Activated naive CD8-positive, alpha-beta T cell (primary cell): ENCODE results near the gene NKX3-2.

Source experiments
- H3K27ac Mint-ChIP-seq: one replicate; pipeline ENCODE4 v1.8.0; 2021; ENCODE audit warnings: mixed read lengths
- H3K27me3 Mint-ChIP-seq: one replicate; pipeline ENCODE4 v1.8.0; 2021; ENCODE audit warnings: mixed read lengths
- H3K36me3 Mint-ChIP-seq: one replicate; pipeline ENCODE4 v1.8.0; 2021; ENCODE audit warnings: mixed read lengths
- H3K4me1 Mint-ChIP-seq: one replicate; pipeline ENCODE4 v1.8.0; 2021; ENCODE audit warnings: low read depth, mixed read lengths
- H3K4me3 Mint-ChIP-seq: one replicate; pipeline ENCODE4 v1.8.0; 2021; ENCODE audit warnings: mild to moderate bottlenecking, mixed read lengths
- H3K9me3 Mint-ChIP-seq: one replicate; pipeline ENCODE4 v1.8.0; 2021; ENCODE audit warnings: low read depth, mixed read lengths

Gene NKX3-2

DNA sequence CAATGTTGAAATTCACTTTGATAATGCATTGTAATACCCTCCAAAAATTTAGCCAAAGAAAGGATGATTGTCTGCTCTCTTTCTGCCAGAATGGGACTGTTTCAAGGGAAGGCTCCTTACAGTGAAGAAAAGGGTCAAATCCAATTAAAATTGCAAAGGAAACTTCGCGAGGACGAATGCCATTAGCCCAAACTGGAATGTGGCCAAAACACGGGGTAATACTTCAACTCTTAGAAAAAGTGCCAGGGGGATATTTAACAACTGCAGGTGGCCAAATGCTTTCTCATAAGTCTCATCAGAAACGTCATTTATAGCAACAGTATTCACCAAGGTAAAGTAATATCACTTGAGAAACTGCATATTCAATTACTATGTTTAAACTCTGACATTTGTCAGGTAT, 29.0 kb downstream of the NKX3-2 start:
- Mint-ChIP-seq H3K9me3 (no peaks in the 10 kb centered on the region), H3K4me3 (no peak overlapping the region), H3K36me3 (no peaks in the 10 kb centered on the region), H3K27me3 (peaks cover 16% of the 10 kb centered on the region), H3K4me1 (no peaks in the 10 kb centered on the region), H3K27ac (no peak overlapping the region)

DNA sequence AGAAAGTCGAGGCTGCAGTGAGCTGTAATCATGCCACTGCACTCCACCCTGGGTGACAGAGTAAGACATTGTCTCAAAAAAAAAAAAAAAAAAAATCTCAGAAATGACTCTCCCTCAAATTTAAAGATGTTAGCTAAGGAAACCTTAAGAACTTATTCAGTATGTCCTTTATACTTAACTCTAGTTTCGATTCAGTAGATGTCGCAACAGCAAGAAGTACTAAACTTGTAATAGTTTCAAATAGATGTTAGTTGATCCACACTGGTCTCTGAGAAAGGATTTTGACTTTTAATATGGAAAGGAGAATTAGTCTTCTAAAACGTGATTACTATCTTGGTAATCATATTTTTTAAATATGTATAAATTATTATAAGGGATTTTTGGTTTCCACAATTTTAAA, 29.6 kb downstream of the NKX3-2 start:
- no peaks in the 10 kb centered on the region for H3K9me3 Mint-ChIP-seq
- H3K27me3 Mint-ChIP-seq = peaks cover 13% of the 10 kb centered on the region
- H3K27ac Mint-ChIP-seq = no peak overlapping the region
- H3K4me3 Mint-ChIP-seq = no peak overlapping the region
- no peaks in the 10 kb centered on the region for H3K36me3 Mint-ChIP-seq
- H3K4me1 Mint-ChIP-seq = no peaks in the 10 kb centered on the region

DNA sequence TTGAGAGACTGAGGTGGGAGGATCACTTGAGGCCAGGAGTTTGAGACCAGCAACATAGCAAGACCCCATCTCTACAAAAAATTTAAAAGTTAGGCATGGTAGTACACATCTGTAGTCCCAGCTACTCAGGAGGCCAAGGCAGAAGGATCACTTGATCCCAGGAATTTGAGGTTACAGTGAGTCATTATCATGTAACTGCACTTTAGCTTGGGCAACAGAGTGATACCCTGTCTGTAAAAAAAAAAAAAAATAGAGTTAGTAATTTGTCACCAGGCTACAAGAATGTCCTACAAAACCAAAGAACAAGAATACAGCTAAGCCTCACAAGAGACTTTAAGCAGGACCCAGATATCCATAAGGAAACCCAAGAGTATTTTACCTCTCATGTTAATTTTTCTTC, 33.2 kb downstream of the NKX3-2 start:
- H3K27me3 Mint-ChIP-seq = peaks cover 15% of the 10 kb centered on the region

GRCh38 chr4:13509442-13509841, 34.9 kb downstream of the NKX3-2 start:
- H3K36me3 Mint-ChIP-seq = peaks cover 2% of the 10 kb centered on the region
- H3K4me1 Mint-ChIP-seq = no peaks in the 10 kb centered on the region
- peaks cover 11% of the 10 kb centered on the region for H3K27me3 Mint-ChIP-seq
- no peak overlapping the region for H3K4me3 Mint-ChIP-seq
- H3K9me3 Mint-ChIP-seq = no peaks in the 10 kb centered on the region
- no peak overlapping the region for H3K27ac Mint-ChIP-seq

More for the DNA sequence above, 33.2 kb downstream of the NKX3-2 start:
- Mint-ChIP-seq H3K4me1 (no peaks in the 10 kb centered on the region), H3K27ac (no peak overlapping the region), H3K4me3 (no peak overlapping the region), H3K36me3 (peaks cover 2% of the 10 kb centered on the region), H3K9me3 (no peaks in the 10 kb centered on the region)

- Mint-ChIP-seq H3K9me3 (no peaks in the 10 kb centered on the region), H3K36me3 (peaks cover 2% of the 10 kb centered on the region), H3K4me3 (no peak overlapping the region), H3K4me1 (no peaks in the 10 kb centered on the region), H3K27ac (no peak overlapping the region), H3K27me3 (peaks cover 12% of the 10 kb centered on the region)
Measured at GRCh38 chr4:13504374-13504773, 39.9 kb downstream of the NKX3-2 start.

DNA sequence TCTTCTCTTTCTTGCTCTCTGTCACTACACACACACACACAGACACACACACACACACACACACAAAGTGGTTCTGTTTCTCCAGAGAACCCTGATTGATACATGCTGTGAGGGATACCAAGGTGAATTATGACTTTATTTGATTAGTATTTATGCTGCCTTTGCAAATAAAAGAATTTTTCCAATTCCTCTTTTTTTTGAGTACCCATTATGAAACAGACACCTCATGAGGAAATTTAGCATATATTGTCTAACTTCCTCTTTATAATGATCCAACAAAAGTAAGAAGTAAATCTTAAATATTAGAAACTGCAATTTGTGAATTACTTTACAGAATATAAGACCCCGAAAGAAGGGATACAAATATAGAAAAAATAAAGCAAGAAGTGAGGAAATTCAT, 45.8 kb downstream of the NKX3-2 start:
- no peaks in the 10 kb centered on the region for H3K36me3 Mint-ChIP-seq
- H3K9me3 Mint-ChIP-seq = no peaks in the 10 kb centered on the region
- no peak overlapping the region for H3K27ac Mint-ChIP-seq
- H3K4me3 Mint-ChIP-seq = no peak overlapping the region
- H3K4me1 Mint-ChIP-seq = no peaks in the 10 kb centered on the region
- peaks cover 26% of the 10 kb centered on the region for H3K27me3 Mint-ChIP-seq

GRCh38 chr4:13496605-13497004, 47.7 kb downstream of the NKX3-2 start:
- Mint-ChIP-seq H3K27me3 (peaks cover 23% of the 10 kb centered on the region), H3K27ac (no peak overlapping the region), H3K36me3 (no peaks in the 10 kb centered on the region)

DNA sequence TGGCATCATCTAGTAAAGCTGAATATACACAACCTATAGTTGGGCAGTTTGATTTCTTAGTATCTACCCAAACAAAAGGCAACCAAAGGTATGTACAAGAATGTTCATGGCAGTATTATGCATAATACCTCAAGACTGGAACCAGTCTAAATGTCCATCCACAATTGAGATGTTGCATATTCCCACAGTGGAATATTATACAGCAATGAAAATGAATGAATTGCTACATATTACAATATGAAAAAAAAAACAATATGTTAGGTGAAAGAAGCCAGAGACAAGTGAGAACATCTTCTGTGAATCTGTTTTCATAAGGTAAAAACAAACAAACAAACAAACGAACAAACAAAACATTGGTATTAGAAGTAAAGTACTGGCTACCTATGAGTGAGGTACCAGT, 48.6 kb downstream of the NKX3-2 start:
- Mint-ChIP-seq H3K27ac (no peak overlapping the region), H3K36me3 (no peaks in the 10 kb centered on the region), H3K4me1 (no peaks in the 10 kb centered on the region)

More at GRCh38 chr4:13496605-13497004, 47.7 kb downstream of the NKX3-2 start:
- no peaks in the 10 kb centered on the region for H3K4me1 Mint-ChIP-seq
- no peaks in the 10 kb centered on the region for H3K9me3 Mint-ChIP-seq
- H3K4me3 Mint-ChIP-seq = no peak overlapping the region

DNA sequence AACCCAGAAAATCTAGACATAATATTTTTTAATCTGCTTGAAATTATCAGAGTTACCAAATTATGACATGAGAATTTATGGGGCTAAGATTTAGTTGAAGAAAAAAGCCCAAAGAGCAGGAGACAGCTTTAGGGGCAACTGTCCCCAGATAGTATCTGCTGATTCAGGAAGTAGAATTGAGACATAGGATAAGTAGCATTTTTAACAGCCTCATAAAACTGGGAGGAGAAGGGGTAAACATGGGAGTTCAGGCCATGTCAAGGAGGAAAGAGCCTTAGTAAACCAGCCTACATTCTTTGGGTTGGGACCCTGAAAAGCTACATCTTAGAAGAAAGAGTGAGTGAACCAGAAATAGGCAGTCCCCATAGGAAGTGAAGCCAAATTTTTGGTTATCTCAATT, 50.5 kb downstream of the NKX3-2 start:
- H3K27me3 Mint-ChIP-seq = peaks cover 22% of the 10 kb centered on the region

More for the DNA sequence above, 48.6 kb downstream of the NKX3-2 start:
- peaks cover 21% of the 10 kb centered on the region for H3K27me3 Mint-ChIP-seq
- no peaks in the 10 kb centered on the region for H3K9me3 Mint-ChIP-seq
- no peak overlapping the region for H3K4me3 Mint-ChIP-seq

GRCh38 chr4:13492747-13493146, 51.6 kb downstream of the NKX3-2 start:
- no peak overlapping the region for H3K27ac Mint-ChIP-seq
- H3K4me3 Mint-ChIP-seq = no peak overlapping the region
- peaks cover 24% of the 10 kb centered on the region for H3K27me3 Mint-ChIP-seq
- no peaks in the 10 kb centered on the region for H3K4me1 Mint-ChIP-seq
- H3K36me3 Mint-ChIP-seq = no peaks in the 10 kb centered on the region
- no peaks in the 10 kb centered on the region for H3K9me3 Mint-ChIP-seq

More for the DNA sequence above, 50.5 kb downstream of the NKX3-2 start:
- no peaks in the 10 kb centered on the region for H3K9me3 Mint-ChIP-seq
- no peaks in the 10 kb centered on the region for H3K36me3 Mint-ChIP-seq
- H3K4me3 Mint-ChIP-seq = no peak overlapping the region
- H3K27ac Mint-ChIP-seq = no peak overlapping the region
- H3K4me1 Mint-ChIP-seq = no peaks in the 10 kb centered on the region
